Transverse colon (tissue), 4 donors: ENCODE results near the gene MAPK8IP3.

Source experiments
- CTCF ChIP-seq, 5 experiments: fragments of 200-600 bp in 3 of 5; fragments of 450-650 bp in 2 of 5; sonication (generic) in 3 of 5; IDR thresholded peaks; 1 replicate in 2 of 5; 2 replicates in 3 of 5; pipeline ENCODE4 v1.5.1; 2016 to 2017; ENCODE audit warnings: antibody characterized with exemption in 5 of 5, inconsistent platforms in 3 of 5, mild to moderate bottlenecking in 2 of 5, moderate library complexity in 1 of 5
- POLR2A ChIP-seq: fragments of 450-650 bp; IDR thresholded peaks from one replicate; pipeline ENCODE4 v1.6.1; 2016; ENCODE audit warnings: antibody characterized with exemption, mild to moderate bottlenecking, moderate library complexity
- POLR2AphosphoS5 ChIP-seq, 3 donors: sonication (generic); formaldehyde crosslinking; IDR thresholded peaks; one replicate each; pipeline ENCODE4 v1.6.1; 2016; ENCODE audit warnings: antibody characterized with exemption in 3 of 3

- TF ChIP-seq CTCF (IDR thresholded peaks at IDR 0.05) (no peak), POLR2A (no peak), POLR2AphosphoS5 (IDR thresholded peaks at IDR 0.05) (no peak)
Measured at GRCh38 chr16:1744338-1744840, 38.4 kb downstream of the MAPK8IP3 start.
